GM18519 (cell line): ENCODE measurements around the gene IL9.

Experiments used
- ATAC-seq: cut with Tn5 transposase; IDR thresholded peaks from one replicate; pipeline ENCODE4 v1.9.1; 2021; ENCODE audit warnings: mild to moderate bottlenecking, moderate library complexity; ENCODE audit not compliant: unreplicated experiment, low FRiP score

Gene IL9

DNA sequence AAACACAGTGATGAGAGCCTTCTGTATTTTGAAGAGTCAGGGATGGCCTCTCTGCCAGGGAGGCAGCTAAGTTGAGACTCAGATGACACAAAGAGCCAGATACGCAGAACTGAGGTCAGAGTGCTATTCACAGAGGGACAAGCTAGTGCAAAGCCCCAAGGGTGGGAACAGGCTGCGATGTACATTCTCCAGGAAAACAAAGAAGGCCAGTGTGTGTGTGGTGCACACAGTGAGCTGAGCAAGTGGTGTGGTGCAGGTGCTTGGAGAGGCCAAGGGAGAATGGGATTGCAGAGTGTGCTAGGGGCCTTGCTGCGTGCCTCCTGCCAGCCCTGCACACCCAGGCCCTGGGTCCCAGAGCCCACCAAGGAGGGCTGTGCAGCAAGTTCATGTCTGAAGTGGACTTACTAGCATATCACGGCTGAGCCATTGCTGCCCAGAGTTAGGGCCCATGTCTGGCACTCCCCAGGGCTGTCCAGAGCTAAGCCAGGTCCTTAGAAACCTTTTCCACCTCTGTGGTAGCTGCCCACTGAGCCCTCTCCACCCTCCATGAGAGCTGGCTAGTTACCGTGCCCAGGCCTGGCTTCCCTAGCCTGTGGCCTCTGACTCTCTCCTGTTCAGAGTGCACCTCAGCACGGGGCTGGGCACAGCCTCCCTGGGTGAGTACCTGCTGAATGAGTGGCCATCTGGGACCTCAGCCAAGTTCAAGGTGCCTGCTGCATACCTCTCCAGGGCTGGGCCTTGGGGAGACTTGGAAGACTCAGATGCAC is 51.9 kb downstream of the IL9 start:
- no peak for ATAC-seq

- ATAC-seq = no peak
Observed at GRCh38 chr5:135842737-135843136, 52.9 kb downstream of the IL9 start.
